Activated T-cell treated with anti-CD3 and anti-CD28 coated beads, Interleukin-2, amount 50 U/mL, for 1 hour (primary cell): ENCODE results near the gene ZNF488.
"Not testable (repeated sequence)": the region's sequence is repeated elsewhere in the genome, so short reads cannot be mapped to it uniquely, and the experiment has no call there.

Experiments used
- DNase-seq: peaks from one replicate; pipeline ENCODE4 v3.0.0-alpha.2; 2020

The ZNF488 gene

DNA sequence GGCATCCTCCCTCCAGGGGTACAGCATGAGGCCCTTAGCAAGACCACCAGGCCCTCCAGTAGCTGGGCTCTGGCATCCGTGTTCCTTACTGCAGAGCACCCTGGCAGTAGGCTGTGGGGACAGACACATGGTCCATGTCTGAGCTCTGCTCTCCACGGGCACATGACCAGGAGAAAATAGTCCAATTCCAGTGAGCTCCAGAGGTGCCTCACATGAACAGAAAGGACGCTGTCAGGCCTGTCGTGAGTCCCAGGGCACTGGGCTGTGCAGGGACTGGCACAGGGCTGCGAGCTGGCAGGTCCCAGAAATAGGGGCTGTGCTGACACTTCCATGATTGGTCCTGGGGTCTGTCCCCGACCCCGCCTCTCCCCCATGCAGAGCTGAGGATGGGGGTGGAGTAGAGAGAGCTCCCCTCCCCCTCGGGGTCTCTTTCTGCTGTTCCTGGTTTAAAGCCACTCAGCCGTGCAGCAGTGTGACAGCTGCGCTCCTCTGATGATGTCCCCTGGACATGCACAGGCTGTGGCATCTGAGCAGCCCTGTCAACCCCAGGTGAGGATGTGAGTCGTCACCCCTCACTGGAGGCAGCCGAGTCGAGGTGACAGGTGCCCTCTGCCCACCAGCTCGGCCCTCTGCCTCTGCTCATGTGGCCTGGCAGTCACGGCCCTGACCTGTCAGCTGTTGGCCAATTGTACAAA is 25.2 kb upstream of the ZNF488 start:
- no peak for DNase-seq

DNA sequence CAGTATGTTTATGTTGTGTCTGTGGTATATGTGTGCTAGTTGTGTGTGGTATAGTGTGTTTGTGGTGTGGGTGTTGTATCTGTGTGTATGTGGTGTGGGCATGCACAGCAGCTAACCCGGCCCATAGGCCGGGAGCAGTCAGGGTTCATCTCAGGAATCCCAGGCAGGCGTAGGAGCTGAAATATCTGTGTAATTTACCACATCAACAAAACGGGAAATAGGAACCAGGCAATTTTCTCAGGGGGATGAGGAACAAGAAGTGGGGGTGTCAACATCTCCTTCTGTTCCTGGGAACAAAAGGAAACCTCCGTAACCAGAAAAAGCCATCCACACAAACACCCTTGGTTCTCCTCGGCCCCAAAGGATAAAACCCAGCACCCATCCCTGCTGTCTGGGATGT is 24.5 kb upstream of the ZNF488 start:
- no peak for DNase-seq

DNA sequence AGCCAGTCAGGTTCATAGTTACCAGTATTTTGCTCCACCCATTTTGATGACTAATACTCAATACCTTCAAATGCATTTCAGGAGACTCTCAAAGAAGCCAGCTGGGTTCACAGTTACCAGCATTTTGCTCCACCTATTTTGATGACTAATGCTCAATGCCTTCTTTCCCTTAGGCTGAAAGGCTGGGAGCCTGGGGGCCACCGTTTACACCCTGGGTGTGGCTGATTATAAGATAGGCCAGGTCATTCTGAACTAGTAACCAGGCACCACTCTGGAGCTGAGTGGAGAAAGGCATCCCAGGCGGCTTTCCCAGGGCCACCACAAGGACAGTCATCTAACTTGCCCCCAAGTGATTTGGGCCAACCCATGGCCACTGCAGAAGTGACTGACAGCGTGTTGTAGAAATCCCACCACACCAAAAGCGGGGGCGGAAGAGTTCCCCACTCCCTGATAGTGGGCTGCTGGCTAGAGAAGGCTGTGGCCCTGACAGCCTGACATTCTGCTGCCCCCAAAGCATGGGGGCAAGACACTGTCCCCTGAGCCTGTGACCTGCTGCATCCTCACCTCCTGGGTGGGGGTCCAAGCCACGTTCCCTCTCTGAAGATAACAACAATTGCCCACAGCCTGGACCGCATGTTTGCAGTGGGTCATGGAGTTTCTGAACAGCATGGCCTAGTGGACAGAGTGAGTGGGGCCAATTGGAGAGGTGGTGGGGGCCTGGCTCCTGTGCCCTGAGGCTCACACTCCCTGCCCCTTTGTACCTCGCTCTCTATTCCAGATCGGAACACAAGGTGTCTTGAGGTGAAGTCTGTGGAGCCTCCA is 23.0 kb upstream of the ZNF488 start:
- no peak for DNase-seq

DNA sequence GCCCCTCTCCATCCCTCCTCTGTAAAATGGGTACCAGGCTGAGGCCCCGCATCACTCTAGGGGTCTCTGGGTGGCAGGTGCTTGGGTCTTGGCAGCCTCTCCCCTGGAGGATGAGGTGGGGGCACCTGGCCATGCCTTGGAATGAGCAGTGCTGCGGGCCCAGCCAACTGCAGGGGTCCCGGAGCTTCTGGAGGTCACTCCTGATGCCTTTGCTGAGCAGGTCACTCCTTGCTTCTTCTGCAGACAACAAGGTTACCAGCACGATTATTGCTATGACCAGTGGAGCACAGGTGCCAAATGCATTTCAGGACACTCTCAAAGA is 22.4 kb upstream of the ZNF488 start:
- no peak for DNase-seq

DNA sequence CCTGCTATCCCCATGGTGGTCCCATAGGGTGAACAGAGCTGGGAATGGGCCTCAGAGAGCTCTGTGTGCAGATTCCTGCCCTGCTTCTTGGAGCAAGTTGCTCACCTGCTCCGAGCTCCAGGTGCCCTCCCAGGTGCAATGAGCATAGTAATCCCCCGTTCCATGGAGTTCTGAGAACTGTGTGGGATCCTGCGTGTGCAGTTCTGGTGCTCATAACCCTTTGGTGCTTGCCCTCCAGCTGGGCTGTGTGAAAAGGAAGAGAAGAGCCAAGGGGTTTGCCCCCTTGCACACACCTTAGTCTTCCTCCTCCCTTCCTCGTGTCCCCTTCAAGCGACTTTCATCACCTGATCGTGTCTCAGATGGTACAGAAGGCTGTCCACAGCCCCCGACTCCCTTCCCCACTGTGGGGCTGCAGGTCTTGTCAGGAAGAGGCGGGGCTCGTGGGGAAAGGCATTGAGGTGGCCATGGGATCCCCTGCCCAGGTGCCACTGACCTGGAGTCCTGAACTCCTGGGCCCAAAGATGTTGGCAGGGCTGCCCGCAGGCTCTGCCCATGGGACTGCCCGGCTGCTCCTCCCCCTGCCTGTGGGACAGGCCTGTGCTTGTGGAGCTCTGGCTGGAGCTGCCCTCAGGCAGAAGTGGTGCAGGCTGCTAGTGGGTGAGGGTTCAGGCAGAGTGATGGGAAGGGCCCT is 21.9 kb upstream of the ZNF488 start:
- DNase-seq: no peak

DNA sequence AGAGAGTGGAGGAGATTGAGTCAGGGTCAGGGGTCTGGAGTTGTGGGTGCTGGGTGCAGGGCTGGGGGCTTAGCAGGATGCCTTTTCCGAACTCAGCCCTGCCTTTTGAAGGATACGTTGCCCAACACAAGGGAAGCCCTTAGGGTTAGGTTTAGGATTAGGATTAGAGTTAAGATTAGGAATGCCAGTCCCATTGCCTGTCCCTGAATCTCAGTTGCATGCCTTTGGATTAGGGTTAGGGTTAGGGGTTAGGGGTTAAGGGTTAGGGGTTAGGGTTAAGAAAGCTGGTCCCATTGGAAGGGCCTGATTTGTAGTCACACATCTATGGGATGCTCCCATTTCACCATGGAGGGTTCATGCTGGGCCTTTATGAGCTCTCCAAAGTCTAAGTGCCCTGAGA is 20.8 kb upstream of the ZNF488 start:
- DNase-seq: no peak

DNA sequence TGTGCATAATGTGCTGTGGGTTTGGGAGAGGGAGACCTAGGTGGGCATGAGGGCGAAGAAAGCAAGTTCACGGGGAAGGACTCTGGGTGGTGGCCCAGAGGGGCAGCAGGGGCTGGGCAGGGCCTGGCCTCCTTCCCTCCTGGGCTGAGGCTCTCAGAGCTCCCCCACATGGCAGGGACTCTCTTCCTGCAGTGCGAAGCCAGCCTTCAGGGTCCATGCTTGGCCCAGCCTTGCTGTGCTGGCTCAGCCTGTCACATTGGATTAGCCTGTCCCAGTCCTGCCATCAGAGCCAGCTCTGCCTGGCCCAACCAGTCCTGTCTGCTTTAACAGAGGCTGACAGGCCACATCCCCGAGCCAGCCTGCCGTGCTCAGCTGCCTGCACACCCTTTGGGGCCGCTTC is 20.4 kb upstream of the ZNF488 start:
- DNase-seq: no peak

DNA sequence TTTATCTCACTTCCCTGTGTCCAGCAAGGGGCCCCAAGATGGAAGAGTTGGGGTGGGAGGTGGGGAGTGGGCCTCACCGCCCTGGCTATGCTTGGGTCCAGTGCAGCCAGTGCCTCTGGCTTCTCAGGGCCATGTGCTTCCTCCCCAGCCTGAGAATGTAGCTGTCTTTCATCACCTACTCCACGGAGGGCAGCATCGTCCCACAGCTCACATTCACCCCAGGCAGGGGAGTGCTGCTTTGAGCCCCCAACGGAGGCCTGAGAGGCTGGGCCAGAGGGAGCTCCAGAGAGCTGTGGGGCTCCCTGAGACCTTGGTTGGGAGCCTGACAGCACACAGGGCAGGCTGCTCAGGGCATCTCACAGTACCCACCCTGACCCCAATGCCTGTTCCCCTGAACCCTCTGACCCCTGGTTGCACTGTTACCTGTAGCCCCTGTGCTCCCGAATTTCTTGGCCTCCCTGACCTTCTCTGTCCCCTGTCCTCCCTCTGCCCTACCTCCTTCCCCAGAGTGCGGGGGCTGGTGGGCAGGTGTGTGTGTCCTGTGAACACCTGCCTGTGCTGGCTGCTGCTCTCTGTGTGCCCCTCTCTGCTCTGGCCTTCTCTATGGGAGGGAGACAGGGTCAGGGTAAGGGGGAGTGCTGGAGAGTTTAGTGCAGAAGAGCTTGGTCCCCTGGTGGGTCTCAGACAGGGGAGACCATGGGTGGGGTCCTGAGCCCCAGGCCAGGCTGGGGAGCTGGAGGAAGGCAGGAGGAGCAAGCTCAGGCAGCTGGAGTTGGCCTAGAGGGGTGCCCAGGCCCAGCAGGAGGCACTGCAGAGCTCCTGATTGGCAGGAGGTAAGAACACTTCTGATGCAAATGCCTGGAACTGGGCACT is 19.6 kb upstream of the ZNF488 start:
- DNase-seq: no peak

DNA sequence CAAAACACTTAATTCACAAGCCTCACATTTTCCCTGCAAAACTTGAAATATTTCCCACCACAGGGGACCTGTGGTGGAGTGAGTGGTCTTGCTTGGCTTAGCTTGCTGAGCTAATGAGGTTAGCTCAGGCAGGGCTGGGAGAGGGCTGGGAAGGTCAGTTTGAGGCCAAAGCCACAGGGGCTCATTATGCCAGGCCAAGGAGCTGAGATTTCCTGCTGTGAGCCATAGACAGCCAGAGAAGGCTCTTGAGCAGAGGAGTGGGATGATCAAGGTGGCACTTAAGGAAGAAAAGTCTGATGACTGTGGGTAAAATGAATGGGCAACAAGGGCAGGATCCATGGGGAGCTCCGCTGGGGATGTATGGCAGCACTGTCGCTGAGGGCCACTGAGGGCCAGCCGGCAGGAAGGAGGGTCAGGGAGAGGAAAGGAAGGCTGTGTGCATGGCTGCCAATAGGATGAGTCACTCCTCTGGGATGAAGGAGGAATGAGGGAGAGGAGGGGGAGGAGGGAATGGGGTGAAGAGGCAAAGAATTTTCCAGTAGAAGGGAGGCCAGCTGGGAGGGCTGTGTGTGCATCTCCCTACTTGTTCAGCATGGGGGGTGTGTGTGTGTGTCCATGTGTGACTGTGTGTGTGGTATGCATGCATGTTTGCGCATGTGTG is 18.7 kb upstream of the ZNF488 start:
- DNase-seq: no peak

DNA sequence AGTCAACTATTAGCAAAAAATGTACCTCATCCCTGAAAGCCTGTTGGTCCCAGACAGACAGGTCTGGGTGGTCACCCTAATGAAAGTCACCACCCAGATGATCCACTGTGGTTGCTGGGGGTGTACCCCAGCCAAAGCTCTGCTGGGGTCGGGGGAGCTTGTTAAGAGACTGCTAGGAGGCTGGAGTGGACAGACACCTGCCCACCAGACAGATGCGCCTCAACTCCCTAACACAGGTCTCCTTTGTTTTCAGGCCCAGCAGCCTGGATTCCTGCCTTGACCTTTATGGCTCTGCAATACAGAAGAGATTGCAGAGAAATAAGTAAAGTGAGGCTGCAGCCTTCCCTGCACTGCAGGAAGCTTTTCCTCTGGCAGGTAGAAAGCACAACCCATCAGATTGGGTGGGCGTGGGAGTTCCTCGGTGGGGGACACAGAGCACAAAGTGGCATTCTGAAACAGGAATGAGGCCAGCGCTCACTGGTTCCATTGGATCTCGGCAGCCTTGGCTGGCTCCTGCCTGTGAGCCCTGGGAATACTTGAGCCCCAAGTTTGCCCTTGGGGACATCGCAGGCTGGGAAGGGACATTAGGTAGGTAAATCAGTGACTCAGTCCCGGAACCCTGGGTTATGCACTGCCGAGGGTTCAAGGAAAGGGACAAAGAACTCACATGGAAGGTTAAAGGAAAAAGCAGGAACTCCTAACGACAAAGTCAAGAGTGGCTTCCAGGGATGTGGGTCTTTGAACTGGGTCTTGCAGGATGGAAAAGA is 18.0 kb upstream of the ZNF488 start:
- DNase-seq: no peak

DNA sequence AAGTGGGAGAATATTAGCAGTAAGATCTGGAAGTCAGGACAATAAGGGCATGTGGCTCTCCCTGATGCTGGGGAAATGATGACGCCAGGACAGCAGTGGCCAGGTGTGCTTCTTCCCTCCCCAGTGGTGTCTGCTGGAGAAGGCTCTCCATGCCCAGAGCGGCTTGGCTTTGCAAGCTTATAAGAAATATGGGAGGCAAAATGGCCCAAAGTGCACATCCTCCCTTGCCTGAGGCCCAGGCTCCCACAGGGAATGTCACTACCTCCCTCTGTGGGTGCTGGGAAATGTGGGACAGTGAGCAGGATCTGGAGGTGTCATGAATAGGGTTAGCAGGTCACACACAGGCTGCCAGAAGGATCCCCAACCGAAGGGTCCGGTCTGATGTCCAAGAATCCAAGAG is 17.1 kb upstream of the ZNF488 start:
- no peak for DNase-seq

DNA sequence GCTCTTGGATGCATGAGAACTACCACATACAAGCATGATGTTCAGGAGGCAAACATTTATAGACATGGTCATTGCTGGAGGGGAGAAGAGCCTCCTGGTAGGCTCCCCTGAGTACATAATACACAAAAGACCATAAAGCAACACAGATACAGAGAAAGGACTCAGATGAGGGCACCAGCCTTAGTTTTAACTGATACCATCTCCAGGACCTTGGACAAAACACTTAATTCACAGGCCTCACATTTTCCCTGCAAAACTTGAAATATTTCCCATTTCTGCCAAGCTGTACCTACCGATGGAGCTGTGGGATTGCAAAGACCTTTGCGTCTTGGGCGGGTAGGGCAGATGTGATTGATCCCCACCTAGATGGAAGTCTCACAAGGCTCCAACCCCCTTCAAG is 16.7 kb upstream of the ZNF488 start:
- DNase-seq: no peak

DNA sequence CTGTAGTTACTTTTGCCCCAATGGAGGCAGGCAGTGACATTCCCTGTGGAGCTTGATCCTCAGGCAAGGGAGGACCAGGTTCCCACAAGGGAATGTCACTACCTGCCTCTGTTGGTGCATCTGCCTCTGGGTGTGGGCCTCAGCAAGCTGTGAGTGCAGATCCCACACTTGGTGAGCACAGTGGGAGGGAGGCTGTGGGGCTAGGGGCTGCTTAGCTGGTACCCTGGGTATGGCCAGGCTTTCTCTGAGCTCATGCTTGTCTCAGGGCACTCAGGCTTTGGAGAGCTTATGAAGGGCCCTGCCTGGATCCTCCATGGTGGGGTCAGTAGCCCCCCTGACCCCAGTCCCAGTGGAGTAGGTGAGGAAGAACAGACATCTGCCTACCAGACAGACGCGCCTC is 16.2 kb upstream of the ZNF488 start:
- DNase-seq: no peak

DNA sequence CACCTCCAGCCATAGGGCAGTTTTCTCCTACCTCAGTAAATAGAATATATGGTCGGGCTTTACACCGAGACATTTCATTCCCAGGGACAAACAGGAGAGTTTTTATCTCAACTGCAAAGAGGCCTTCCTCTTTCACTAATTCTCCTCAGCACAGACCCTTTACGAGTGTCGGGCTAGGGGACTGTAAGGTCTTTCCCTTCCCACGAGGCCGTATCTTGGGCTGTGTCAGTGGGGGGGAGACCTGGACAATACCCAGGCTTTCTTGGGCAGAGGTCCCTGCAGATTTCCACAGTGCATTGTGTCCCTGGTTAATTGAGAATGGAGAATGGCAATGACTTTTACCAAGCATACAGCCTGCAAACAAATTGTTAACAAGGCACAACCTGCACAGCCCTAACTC is 13.2 kb upstream of the ZNF488 start:
- DNase-seq: no peak

DNA sequence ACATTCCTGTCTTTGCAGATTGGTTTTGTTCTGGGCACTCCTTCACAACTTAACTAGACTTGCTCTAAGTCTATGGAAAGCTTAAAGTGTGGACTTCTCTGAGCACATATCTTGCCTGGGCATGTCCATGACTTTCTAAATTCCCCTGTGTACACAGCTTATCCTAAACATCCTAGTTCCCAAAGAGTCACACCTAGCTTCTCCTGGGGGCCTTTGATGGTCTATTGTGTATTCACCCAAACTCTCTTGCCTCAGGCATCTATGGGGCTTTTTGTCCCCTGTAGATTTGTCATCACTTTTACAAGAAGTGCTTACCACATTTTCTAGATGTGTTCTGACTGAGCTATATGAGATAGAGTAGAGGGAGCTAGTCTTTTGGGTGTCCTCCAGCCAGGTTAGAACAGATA is 12.2 kb upstream of the ZNF488 start:
- DNase-seq: no peak

DNA sequence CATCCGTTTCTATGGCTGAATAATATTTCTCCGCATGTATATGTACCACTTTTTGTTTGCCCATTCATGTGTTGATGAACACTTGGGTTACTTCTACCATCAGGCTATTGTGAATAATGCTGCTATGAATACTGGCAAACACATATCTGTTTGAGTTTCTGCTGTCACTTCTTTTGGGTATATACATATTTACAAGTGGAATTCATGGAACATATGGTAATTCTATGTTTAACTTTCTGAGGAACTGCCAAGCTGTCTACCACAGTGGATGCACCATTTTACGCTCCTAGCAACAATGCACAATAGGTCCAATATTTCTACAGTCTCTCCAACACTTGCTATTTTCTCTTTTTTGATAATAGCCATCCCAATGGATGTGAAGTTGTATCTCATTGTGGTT is 5.5 kb upstream of the ZNF488 start:
- no peak for DNase-seq

DNA sequence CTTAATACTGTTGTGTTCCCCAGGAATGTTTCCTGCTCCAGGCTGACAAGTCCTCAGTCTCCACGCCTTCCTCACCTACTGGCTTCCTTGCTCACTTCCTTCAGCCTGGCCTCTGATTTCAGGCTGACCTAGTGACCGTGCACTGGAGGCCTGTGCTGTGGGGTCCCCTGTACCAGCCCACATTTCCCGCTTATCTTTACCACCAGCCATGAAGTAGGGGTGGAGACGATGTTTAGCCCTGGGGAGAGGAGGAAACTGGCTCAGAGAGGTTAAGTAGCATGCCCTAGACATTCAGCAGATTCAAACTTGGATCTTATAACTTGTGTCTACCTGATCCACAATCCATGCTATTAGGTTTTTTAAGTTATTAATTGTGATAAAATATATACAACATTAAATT is 4.8 kb upstream of the ZNF488 start:
- DNase-seq: no peak

DNA sequence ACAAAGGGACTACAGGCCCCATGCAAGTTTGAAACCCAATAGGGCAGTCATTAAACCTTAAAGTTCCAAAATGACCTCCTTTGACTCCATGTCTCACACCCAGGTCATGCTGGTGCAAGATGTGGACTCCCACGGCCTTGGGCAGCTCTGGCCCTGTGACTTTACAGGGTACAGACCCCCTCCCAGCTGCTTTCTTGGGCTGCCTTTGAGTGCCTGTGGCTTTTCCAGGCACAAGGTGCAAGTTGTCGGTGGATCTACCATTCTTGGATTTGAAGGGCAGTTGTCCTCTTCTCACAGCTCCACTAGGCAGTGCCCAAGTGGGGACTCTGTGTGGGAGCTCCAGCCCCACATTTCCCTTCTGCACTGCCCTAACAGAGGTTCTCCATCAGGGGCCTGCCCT is 2.0 kb upstream of the ZNF488 start:
- not testable (repeated sequence) for DNase-seq

DNA sequence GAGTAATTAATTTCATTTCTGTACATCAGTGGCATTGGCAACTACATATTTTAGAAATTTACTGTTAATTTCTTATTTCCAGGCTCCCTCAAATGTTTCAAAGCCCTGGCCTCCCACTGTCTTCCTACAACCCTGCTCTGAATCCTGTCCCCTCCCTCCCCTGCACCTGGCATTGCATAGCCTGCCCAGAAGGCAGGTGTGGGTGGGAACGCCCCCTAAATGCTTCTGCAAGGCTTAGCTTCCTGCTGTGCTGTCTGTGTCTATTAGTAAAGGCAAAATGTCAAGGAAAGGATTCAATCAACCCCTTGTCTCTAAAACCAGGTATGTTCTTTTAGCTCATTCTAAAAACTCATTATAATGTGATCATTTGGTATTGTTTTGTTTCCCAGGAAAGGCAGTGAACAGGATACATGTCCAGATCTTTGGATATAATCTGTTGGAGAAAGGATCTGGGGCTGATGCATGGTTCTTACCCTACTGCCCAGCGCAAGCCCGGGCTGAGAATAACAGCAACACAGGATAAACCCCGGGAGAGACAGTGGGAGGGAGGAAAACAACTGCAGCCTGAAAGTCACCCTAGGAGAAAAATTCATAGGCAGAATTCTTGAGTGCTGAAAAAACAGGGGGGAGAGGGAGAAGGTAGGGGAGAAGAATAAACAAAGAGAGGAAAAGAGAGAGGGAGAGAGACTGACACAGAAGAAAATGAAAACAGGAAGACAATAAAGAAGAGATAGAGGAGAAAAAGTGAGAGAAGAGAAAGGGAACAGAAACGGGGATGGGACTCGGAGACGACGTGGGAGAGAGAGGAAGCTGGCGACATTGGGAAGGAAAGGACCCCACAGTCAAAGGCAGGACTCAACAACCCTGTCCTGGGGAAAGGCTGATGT is 589 bp downstream of the ZNF488 start:
- no peak for DNase-seq

DNA sequence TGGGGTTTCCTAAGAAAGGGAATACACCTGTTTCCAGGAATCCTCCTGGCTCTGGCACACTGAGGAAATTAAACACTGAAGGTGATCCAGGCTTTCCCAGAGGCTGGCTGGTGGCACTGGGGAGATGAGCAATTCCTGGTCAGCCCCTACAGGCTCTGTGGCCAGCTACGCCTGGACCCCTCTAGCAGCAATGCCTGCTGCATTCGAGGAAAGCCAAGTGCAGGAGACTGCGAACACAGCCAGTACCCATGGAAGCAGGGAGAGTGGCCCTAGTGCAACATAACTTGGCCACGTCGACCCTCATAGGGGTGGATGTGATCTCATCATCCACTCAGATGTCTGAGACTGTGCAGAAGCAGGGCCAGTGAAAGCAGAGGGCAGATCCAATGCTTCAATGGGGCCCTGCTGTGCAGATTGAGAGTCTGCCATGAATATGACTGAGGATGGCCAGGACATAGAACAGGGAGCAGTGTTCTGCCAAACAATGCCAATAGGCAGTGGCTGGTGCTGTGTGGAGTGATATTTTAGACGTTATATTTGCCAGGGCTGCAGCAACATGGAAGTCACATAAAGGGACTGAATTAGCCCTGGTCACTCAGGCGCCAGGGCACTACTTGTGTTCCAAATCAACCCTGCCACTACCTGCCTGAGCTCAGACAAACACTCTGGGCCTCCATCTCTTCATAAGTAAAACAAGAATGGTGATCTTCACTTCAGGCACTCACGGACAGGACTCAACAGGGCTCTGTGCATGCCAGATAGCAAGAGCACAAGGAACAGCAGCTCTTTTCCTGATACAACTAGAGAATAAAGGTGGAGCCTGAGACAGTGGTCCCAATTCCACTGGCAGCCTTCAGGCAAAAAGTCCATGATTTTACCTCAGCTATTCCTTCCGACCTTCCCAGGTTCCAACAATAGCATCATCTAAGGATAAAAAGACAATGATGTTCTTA is 2.4 kb downstream of the ZNF488 start:
- DNase-seq: no peak
